NCI-H345 treated with DMSO at 0.1 percent for 48 hours (cell line): ENCODE measurements around the gene PLEKHH1.

Experiments used
- DNase-seq: peaks from one replicate; lab custom pipeline; 2025; ENCODE audit not compliant: unreplicated experiment; lab: John Stamatoyannopoulos, UW

Gene PLEKHH1

GRCh38 chr14:67510121-67510520 is 23.0 kb upstream of the PLEKHH1 start:
- DNase-seq: no peak

GRCh38 chr14:67510836-67511235 is 22.3 kb upstream of the PLEKHH1 start:
- no peak for DNase-seq

- no peak for DNase-seq
Measured at GRCh38 chr14:67512463-67513310, 20.4 kb upstream of the PLEKHH1 start.

- no peak for DNase-seq
Measured at GRCh38 chr14:67513631-67514108, 19.4 kb upstream of the PLEKHH1 start.

- DNase-seq: no peak
Measured at GRCh38 chr14:67514203-67514607, 18.9 kb upstream of the PLEKHH1 start.

GRCh38 chr14:67514650-67515385 is 18.3 kb upstream of the PLEKHH1 start:
- no peak for DNase-seq

GRCh38 chr14:67515386-67516079 is 17.6 kb upstream of the PLEKHH1 start:
- DNase-seq: no peak

GRCh38 chr14:67516676-67517075 is 16.4 kb upstream of the PLEKHH1 start:
- no peak for DNase-seq

GRCh38 chr14:67517083-67517482 is 16.0 kb upstream of the PLEKHH1 start:
- no peak for DNase-seq

- DNase-seq: no peak
Measured at GRCh38 chr14:67519406-67519805, 13.7 kb upstream of the PLEKHH1 start.

GRCh38 chr14:67520482-67520881 is 12.6 kb upstream of the PLEKHH1 start:
- no peak for DNase-seq

- DNase-seq: no peak
Measured at GRCh38 chr14:67522270-67522669, 10.8 kb upstream of the PLEKHH1 start.

GRCh38 chr14:67523764-67524633 is 9.1 kb upstream of the PLEKHH1 start:
- no peak for DNase-seq

GRCh38 chr14:67524634-67524963 is 8.5 kb upstream of the PLEKHH1 start:
- DNase-seq: no peak

- DNase-seq: no peak
Measured at GRCh38 chr14:67525389-67525788, 7.7 kb upstream of the PLEKHH1 start.

- DNase-seq: no peak
Measured at GRCh38 chr14:67526181-67526580, 6.9 kb upstream of the PLEKHH1 start.

GRCh38 chr14:67526676-67527459 is 6.2 kb upstream of the PLEKHH1 start:
- peak; percentile 58 for DNase-seq

- no peak for DNase-seq
Measured at GRCh38 chr14:67527756-67528155, 5.3 kb upstream of the PLEKHH1 start.

- DNase-seq: no peak
Measured at GRCh38 chr14:67528276-67528675, 4.8 kb upstream of the PLEKHH1 start.
